Activated CD8-positive, alpha-beta T cell treated with anti-CD3 and anti-CD28 coated beads for 36 hours (primary cell): ENCODE results near the gene PSRC1. TPM values are rescaled to one million over a fixed set of nuclear protein-coding genes. Genes with fewer than 3 reads are reported as not detected.

Experiments
- ATAC-seq: fragments of 200-7000 bp; cut with Tn5 transposase; one replicate; pipeline ENCODE4 v1.10.0; 2021; ENCODE audit warnings: mild to moderate bottlenecking, moderate library complexity
- CTCF ChIA-PET: fragments of 350-600 bp; sonication (Branson Sonifier 250); formaldehyde crosslinking; loops from one replicate; lab custom pipeline; 2021; ENCODE audit warnings: antibody characterized with exemption; lab: Charles Lee
- POLR2A ChIA-PET: fragments of 350-600 bp; sonication (Branson Sonifier 250); formaldehyde crosslinking; loops from one replicate; lab custom pipeline; 2021; ENCODE audit warnings: antibody characterized with exemption; lab: Charles Lee
- DNase-seq: peaks from one replicate; pipeline ENCODE4 v3.0.0-alpha.2; 2020
- H3K27ac Mint-ChIP-seq: one replicate; pipeline ENCODE4 v1.8.0; 2021; ENCODE audit warnings: mild to moderate bottlenecking, mixed read lengths
- H3K27me3 Mint-ChIP-seq: one replicate; pipeline ENCODE4 v1.8.0; 2021; ENCODE audit warnings: mixed read lengths
- H3K36me3 Mint-ChIP-seq: one replicate; pipeline ENCODE4 v1.8.0; 2021; ENCODE audit warnings: low read depth, mixed read lengths
- H3K4me1 Mint-ChIP-seq: one replicate; pipeline ENCODE4 v1.8.0; 2021; ENCODE audit warnings: low read depth, mixed read lengths
- H3K4me3 Mint-ChIP-seq: one replicate; pipeline ENCODE4 v1.8.0; 2021; ENCODE audit warnings: mild to moderate bottlenecking, moderate library complexity, mixed read lengths
- H3K9me3 Mint-ChIP-seq: one replicate; pipeline ENCODE4 v1.8.0; 2021; ENCODE audit warnings: mixed read lengths
- intact Hi-C: fragments of 100-400 bp; cut with micrococcal nuclease; formaldehyde crosslinking; loops from one replicate; pipeline ENCODE4 v1.10.0; 2022
- total RNA-seq, 2 experiments: library from RNA; stranded (reverse); gene quantifications; one replicate each; pipeline ENCODE4 v1.2.3, GENCODE V29; 2021
- TF ChIP-seq, protein P1 (sequence below): fragments of 200-600 bp; IDR thresholded peaks from one replicate; pipeline ENCODE4 v1.8.0; 2022; ENCODE audit warnings: antibody characterized with exemption, mild to moderate bottlenecking

PSRC1 gene
- total RNA-seq, 2 experiments from 2014 or later = 12.9 to 14.0 TPM

DNA sequence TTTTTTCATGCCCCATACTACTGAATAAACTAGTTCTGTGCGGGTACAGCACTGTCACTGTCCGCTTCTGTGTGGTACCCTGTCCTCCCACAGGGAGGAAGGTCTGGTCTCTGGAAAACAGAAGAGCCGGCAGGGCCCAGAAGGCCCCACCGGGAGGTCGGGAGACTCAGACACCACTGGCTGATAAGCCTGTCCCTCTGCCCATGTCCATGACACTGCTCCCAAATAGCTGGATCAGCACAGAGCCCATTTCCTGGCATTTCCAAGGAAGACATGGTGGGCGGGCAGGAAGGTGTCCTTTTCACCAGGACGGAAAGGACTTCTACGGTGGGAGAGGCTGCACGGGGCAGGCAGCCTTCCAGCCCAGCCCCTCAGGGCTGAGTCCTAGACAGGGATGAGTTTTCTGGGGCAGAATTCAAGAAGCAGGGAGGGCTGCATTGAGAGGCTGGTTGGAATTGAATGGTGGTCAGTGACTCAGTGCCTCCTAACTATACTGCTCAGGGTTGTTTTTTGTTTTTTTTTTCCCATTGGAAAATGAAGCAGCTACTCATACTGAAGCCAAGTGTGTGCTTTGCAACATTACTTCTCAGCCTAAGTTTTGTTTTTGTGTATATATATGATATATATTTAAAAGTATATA, 7.1 kb downstream of the PSRC1 start:
- no peak for ATAC-seq

DNA sequence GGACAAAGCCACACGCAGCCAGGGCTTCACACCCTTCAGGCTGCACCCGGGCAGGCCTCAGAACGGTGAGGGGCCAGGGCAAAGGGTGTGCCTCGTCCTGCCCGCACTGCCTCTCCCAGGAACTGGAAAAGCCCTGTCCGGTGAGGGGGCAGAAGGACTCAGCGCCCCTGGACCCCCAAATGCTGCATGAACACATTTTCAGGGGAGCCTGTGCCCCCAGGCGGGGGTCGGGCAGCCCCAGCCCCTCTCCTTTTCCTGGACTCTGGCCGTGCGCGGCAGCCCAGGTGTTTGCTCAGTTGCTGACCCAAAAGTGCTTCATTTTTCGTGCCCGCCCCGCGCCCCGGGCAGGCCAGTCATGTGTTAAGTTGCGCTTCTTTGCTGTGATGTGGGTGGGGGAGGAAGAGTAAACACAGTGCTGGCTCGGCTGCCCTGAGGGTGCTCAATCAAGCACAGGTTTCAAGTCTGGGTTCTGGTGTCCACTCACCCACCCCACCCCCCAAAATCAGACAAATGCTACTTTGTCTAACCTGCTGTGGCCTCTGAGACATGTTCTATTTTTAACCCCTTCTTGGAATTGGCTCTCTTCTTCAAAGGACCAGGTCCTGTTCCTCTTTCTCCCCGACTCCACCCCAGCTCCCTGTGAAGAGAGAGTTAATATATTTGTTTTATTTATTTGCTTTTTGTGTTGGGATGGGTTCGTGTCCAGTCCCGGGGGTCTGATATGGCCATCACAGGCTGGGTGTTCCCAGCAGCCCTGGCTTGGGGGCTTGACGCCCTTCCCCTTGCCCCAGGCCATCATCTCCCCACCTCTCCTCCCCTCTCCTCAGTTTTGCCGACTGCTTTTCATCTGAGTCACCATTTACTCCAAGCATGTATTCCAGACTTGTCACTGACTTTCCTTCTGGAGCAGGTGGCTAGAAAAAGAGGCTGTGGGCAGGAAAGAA, 8.1 kb downstream of the PSRC1 start:
- intact Hi-C loops = loop anchor here (5.0 kb wide), 1 partner anchor 257 kb away; no protein-coding TSS in a partner anchor
- ATAC-seq = no peak
- Mint-ChIP-seq H3K9me3 (no peaks in the 10 kb centered on the region), H3K36me3 (no peaks in the 10 kb centered on the region), H3K4me1 (peaks cover 4% of the 10 kb centered on the region), H3K27me3 (no peaks in the 10 kb centered on the region), H3K27ac (no peak overlapping the region), H3K4me3 (no peak overlapping the region)
- CTCF ChIA-PET = interaction anchor here (4.4 kb wide), 1 partner anchor 11 kb away, joined by 18 read pairs; no protein-coding TSS in a partner anchor
- DNase-seq = no peak
- TF ChIP-seq, protein P1, sequence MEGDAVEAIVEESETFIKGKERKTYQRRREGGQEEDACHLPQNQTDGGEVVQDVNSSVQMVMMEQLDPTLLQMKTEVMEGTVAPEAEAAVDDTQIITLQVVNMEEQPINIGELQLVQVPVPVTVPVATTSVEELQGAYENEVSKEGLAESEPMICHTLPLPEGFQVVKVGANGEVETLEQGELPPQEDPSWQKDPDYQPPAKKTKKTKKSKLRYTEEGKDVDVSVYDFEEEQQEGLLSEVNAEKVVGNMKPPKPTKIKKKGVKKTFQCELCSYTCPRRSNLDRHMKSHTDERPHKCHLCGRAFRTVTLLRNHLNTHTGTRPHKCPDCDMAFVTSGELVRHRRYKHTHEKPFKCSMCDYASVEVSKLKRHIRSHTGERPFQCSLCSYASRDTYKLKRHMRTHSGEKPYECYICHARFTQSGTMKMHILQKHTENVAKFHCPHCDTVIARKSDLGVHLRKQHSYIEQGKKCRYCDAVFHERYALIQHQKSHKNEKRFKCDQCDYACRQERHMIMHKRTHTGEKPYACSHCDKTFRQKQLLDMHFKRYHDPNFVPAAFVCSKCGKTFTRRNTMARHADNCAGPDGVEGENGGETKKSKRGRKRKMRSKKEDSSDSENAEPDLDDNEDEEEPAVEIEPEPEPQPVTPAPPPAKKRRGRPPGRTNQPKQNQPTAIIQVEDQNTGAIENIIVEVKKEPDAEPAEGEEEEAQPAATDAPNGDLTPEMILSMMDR = no peak
- POLR2A ChIA-PET = no interaction called here

More for the DNA sequence above, 7.1 kb downstream of the PSRC1 start:
- DNase-seq = no peak
- intact Hi-C loops = loop anchor here (2.0 to 5.0 kb wide), 2 partner anchors 123 to 256 kb away; no protein-coding TSS in a partner anchor
- TF ChIP-seq, protein P1 = no peak
- no peaks in the 10 kb centered on the region for H3K36me3 Mint-ChIP-seq
- H3K4me1 Mint-ChIP-seq = peaks cover 4% of the 10 kb centered on the region
- ChIA-PET POLR2A (no interaction called here), CTCF (interaction anchor here (1.0 to 5.0 kb wide), 7 partner anchors 9 to 283 kb away, joined by 3 to 123 read pairs (median 18); partner anchors contain the start of gene SORT1)
- H3K4me3 Mint-ChIP-seq = no peak overlapping the region
- H3K9me3 Mint-ChIP-seq = no peaks in the 10 kb centered on the region
- H3K27ac Mint-ChIP-seq = no peak overlapping the region
- H3K27me3 Mint-ChIP-seq = no peaks in the 10 kb centered on the region

DNA sequence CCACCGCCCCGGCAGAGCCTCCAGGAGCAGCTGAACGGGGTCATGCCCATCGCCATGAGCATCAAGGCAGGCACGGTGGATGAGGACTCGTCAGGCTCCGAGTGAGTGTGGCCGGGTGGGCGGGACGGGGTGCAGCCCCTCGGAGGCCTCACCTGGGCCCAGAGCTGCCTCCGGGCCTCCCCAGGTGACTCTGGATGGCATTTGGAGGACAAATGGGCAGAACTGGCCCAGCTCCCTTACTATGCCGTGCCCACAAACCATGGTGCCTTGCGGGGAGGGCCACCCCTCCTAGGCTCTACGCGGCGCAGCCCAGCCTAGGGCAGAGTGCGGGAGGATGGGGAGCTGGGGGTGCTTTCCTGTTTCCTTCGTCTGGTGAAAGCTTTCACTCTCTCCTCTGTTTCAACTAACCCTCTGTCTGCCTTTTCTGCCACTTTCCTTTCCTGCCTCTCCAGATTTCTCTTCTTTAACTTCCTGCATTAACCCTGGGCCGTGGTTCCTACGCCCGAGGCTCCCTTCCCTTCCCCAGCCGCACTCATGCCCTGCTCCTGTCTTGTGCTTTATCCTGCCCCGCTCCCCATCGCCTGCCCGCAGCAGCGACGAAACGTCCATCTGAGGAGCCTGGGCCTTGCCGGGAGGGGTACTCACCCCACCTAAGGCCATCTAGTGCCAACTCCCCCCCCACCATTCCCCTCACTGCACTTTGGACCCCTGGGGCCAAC, 9.2 kb downstream of the PSRC1 start:
- no peak overlapping the region for H3K4me3 Mint-ChIP-seq
- no peak overlapping the region for H3K27ac Mint-ChIP-seq
- DNase-seq (no peak), ATAC-seq (no peak)
- H3K27me3 Mint-ChIP-seq = no peaks in the 10 kb centered on the region
- ChIA-PET POLR2A (no interaction called here), CTCF (interaction anchor here (1.0 kb wide), 1 partner anchor 259 kb away, joined by 4 read pairs; no protein-coding TSS in a partner anchor)
- intact Hi-C loops = no loop called here
- TF ChIP-seq, protein P1 = no peak
- no peaks in the 10 kb centered on the region for H3K36me3 Mint-ChIP-seq
- no peaks in the 10 kb centered on the region for H3K9me3 Mint-ChIP-seq
- peaks cover 4% of the 10 kb centered on the region for H3K4me1 Mint-ChIP-seq

DNA sequence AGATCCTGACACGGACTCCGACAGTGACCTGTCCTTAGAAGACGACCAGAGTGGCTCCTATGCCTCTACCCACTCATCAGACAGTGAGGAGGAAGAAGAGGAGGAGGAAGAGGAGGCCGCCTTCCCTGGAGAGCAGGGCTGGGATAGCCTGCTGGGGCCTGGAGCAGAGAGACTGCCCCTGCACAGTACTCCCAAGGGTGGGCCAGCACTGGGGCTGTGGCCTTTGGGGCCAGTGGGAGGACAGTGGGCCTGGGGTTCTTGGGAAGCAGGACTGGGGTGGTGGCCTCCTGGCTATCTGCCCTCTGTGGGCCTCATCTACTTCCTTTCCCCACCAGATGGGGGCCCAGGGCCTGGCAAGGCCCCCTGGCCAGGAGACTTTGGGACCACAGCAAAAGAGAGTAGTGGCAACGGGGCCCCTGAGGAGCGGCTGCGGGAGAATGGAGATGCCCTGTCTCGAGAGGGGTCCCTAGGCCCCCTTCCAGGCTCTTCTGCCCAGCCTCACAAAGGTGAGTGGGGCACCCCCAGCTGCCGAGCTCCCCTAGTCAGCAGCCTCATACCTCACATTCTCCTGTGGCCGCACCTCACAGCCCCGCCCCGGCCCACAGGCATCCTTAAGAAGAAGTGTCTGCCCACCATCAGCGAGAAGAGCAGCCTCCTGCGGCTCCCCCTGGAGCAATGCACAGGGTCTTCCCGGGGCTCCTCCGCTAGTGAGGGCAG, 10.0 kb downstream of the PSRC1 start:
- intact Hi-C loops = no loop called here
- POLR2A ChIA-PET = interaction anchor here (1.0 kb wide), 1 partner anchor 11 kb away, joined by 3 read pairs; no protein-coding TSS in a partner anchor
- no peak for ATAC-seq
- TF ChIP-seq, protein P1 = no peak
- no peak for DNase-seq
- Mint-ChIP-seq H3K4me3 (no peak overlapping the region), H3K27ac (no peak overlapping the region), H3K36me3 (no peaks in the 10 kb centered on the region), H3K27me3 (no peaks in the 10 kb centered on the region), H3K9me3 (no peaks in the 10 kb centered on the region), H3K4me1 (peaks cover 4% of the 10 kb centered on the region)
- CTCF ChIA-PET = interaction anchor here (1.0 kb wide), 1 partner anchor 260 kb away, joined by 4 read pairs; no protein-coding TSS in a partner anchor
